Activated gamma-delta T cell treated with Interleukin-2 at 50 U/mL for 16 hours (primary cell): ENCODE measurements around the gene IGSF3.
A peak's percentile ranks its signal among the peaks of the same experiment; 100 is the strongest.

Source experiments
- DNase-seq: peaks from one replicate; pipeline ENCODE4 v3.0.0-alpha.2; 2020

IGSF3 gene

DNA sequence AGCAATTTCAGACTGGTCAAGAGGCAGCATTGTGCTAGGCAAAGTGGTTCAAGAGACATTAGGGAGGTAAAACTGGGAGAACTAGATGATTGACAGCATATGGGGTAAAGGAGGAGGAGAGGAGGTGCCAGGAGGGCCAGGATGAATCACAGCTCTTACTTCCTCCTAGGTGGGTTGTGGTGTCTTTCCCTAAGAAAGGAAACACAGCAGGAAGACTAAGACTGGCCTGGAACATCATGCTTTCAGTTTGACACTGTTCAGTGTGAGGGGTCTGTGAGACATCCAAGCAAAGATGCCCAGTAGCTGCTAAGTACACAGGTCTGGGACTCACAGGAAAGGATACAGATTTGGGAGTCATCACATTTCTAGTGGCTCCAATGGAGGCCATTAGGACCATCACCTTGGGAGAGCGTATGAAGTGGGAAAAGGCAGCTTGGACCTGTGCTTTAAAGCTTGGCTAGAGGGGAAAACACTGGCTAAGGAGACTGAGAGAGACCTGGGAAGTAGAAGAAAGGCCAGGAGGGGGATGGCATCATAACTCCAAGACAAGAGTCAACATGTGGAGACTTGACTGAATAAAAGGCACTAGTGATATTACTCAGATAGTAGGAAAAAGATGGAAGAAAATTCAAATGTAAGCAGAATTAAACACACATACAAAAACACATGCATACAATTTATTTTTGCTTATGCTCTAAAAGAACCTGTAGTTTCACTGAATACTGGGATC lies 114.0 kb downstream of the IGSF3 start:
- DNase-seq = no peak

DNA sequence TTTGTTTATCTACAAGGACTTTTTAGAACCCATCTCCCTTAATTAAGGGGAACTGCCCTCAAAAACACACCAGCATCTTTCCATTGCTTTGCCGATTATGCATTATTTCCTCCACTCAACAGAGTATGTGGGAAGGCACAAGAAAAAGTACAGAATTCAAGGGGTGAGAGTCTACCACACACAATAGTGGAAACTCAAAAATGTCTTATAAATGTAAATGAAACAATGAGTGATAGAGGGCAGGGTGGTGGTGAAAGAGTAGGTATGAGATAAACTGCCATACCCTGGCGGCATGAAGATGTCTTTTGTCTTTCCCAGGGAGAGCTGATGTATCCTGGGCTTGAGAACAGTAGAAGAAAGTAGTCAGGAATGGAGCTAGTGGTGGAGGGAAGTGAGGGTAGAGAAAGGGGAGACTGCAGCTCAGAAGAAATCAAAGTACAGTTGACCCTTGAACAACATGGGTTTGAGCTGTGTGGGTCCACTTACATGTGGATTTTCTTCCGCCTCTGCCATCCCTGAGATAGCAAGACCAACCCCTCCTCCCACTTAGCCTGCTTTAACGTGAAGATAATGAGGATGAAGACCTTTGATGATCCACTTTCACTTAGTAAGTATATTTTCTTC lies 121.1 kb downstream of the IGSF3 start:
- no peak for DNase-seq

DNA sequence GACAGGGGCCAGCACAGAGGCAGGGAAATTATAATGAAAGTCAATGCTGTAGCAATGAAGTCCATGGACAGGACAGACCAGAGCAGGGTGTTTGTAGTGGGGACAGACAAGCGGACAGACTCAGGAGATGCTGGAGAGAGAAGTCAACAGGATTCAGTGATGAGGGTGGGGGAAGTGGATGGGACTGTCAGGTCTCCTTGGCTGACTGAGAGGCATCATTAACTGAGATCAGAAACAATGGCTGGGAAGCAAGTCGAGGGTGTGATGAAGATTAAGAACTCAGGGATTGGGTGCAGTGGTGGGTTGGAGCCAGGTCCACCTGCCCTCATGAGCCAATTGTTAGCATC lies 122.2 kb downstream of the IGSF3 start:
- DNase-seq = no peak

DNA sequence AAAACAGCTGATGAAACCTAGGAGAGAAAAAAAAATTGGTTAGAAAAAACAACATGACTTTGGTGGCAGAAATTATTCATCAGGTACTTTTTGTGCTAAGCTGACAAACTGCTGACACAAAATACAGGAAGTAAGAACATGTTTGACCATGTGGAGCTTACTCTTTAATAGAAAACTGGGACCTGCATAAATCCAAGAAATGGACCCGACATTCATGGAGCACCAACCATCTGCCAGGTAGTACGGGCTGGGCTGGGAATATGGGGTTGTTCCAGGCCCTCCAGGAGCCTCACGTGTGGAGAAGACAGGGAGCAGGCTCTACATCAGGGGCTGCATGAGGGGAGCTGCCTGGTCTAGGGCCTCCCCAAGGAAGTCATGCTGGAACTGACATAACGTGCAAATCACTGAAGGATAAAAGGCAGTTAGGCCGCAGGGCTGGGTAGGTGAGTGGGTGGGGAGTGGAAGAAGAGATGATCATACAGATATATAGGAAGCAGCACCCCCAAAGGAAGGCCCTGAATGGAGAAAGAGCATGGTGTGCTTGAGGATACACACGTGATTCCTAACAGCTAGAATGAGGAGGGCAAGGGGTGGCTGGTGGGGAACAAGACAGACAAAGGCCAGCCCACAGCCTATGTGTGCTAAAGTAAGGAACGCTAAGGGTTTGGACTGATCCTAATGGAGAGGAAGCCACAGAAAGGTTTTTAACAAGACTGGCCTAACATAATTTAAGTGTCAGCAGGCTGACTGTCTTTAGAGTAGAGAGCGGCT lies 122.8 kb downstream of the IGSF3 start:
- no peak for DNase-seq

DNA sequence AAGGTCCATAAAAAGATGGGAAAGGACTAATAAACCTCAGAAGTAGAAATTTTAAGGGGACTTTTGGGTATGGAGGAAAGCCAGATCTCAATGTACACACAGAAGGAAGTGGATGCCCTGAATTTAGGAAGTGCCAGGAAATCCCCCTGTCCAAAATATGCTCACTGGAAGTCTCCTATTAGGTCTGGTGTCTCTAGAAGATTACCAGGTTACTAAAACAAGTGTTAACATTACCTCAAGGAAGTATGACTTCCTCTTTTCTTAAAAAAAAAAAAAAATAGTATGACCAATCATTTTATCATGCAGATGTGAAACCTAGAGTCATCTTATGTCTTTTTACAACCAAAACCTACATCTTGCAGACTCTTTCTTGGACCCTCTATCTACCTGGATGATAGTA lies 127.4 kb downstream of the IGSF3 start:
- no peak for DNase-seq

DNA sequence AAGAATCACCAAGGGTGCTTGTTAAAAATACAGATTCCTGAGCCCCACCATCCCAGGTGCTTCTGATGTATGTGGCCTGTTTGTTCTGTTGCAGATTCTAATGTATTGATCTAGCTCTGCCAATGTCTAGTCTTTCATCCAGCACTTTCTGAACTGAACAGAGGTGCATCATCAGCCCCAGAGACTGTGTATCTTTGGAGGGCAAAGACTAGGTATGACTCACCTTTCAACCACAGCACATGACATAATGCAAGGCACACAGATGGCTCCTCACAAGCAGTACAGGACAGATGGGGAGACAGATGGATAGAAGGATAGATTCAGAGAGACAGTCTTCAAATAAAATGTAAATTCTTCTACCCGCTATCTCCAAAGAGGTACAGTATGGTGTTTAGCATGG lies 129.0 kb downstream of the IGSF3 start:
- DNase-seq = peak; percentile 23

DNA sequence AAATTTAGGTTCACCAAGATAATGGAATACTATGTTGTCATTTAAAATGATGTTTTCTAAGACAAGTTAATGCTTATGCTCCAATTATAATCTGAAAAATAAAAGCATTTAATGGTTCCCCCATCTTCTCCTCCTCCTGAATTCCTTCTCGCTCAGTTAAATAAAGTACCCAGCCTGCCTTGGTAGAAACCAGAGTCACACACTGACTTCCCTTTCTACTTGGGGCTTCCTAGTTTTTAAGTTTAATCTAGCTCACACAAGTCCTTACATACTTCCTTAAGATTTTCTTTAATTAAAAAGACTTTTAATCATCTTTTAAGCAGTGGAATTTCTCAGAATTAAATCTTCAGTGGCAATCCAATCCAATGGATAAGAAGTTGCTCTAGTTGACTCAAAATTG lies 129.6 kb downstream of the IGSF3 start:
- DNase-seq = no peak

DNA sequence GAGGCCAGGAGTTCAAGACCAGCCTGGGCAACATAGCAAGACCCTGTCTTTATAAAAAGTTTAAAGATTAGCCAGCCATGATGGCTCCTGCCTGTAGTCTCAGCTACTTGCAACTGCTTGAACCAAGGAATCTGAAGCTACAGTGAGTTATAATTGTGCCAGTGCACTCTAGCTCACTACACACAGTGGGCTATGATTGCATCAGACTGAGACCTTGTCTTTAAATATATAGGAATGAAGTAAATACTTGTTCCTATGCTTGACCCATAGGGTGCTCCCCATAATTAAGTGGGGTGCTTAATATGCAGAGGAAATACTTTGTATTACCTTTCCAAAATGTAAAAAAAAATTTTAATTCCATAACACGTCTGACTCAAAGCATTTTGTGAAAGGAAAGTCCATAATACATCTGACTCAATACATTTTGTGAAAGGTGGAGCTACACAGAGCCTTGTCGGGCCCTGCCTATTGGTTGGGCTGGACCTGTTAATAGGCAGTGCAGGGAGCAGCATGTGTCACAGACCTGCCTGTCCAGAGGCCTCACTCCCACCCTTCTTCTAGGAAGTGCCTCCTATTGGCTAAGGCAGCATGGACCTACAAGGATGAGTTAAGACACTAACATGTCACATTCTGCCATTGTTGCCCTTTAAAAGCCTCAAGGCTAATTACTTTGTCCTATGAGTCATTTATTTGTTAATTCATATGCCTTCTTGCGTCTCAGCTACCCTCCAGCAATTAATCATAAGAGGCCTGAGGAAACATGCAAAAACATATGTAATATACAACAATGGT lies 130.3 kb downstream of the IGSF3 start:
- no peak for DNase-seq

DNA sequence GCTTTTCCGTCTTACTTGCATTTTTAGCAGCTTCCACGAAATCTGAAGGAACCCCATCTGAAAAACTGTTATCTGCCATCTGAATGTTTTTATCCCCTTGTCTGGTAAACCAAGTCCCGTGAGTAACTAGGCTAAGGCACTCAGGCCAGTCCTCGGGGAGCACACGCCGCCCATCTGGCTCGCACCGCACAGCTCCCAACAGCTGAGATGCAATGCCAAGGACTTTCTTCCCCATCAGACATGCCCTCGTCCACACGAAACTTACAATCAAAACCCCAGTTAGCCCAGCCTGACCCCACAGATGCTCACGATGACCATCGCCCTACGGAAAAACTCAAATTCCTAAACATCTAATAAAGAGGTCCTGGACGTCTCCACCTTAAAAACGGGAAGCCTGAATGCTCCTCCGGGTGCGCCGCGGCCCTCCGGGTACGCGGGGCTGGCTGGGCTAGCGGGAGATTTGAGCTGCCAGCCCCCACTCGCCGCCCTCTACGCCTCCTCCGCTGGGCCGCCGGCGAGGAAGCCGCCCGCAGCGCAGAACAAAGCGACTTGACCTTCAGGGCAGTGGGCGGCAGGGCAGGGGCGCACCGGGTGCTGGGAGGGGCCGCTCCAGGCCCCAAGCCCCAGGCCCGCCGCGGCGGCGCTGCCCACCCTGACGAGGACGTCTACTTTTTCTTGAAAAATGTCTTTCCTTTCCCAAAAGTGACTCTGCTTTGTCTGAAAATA lies 133.4 kb downstream of the IGSF3 start:
- no peak for DNase-seq

DNA sequence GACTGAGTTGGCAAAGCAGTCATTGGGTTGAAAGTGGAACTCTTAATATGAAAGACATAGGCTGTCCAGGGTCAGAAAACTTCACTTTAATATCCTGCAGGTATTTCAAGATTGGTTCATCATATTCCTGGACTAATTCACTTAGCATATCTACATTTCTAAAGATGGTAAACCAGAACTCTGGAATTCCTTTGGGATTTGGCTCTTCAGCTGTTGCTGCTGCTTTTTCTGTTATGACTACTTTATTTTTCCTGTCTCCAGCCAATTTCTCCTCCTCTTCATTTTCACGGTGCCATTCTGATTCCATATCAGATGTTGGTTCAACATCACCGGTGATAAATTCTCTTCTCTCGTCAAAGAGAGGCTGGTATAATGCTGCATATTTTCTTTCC lies 134.1 kb downstream of the IGSF3 start:
- no peak for DNase-seq

DNA sequence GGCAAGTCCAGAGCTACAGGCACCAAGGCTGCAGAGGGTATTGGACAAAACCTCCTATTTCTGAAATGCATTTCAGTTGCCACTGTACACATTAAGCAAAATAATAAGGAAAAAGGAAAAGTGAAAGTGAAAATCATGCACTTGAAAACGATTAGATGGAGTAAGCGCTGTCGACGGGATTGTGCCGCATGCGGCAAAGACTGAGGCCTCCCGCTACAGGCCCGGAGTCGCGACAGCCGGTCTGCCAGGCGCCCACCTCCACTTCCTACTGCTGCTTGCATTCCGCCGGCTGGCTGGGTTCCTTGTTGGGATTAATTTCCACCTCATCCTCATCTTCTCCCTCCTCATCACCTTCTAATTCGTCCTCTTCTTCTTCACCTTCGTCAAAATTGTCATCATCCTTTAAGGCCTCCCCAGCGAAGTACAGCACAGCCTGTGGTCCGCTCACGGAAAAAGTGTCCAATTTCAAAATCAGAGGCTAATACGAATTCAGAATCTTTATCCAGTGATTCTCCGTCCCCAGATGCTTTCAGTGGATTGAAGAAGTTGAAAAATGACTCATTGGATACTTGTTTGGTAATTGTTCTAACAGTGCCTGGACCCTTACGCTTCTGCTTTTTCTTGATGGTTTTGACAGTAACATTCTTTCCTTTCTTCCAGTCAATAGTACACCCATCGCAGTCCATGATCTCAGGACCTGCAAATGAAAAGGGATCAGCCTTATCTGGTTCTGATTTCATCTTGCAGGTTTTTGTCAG lies 134.7 kb downstream of the IGSF3 start:
- DNase-seq = no peak

DNA sequence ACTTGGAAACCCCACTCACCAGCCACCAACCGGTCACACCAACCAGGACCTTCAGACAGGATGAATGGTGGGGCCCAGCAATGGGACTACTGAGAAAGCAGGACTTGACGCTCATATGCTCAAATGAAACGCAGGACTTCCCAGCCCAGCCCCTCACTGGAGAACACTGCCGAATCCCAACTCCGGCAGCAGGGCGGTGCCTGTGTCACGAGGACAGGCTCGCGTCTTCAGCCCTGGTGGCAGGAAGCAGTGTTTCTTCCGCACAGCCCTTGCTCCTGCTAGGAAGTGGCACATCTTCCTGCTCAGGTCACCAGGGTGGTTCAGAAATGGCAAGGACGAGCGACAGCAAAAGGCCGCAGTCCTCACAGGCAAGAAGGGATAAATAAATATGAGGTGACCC lies 135.6 kb downstream of the IGSF3 start:
- DNase-seq = no peak

DNA sequence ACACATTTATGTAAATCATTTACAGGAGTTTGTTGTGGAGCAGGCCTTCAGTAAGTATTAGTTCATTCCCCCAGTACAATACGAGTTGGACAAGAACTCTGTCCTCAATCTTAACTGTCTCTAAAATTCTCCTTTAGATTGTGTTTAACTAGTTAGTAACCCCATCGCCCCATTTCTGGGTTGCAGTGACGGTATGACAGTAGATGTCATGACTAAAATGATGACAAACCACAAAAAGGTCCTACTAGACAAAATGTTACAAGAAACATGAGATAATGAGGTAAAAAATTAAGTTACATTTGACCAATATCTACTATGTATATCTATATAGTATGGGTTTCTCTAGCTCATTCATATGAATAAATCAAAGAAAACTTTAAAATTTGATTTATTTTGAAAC lies 137.9 kb downstream of the IGSF3 start:
- no peak for DNase-seq

DNA sequence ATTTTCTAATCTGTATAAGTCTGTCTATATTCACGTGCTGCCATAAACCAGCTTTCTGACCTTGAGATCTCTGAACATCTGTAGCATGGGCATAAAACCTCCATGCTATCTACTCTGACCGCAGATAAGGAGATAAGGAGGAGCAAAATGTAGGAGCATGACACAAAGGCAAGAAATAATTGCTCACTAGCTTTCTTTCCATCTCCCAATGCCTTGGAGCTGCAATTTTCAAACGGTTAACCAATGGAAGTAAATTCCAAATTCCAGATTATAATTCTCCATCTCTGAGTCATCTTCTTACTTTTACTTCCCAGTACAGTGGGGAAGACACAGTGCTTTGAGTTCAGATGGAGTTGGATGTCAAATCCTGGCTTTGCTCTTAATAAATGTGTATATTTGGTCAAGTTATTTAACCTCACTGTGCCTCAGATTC lies 138.3 kb downstream of the IGSF3 start:
- DNase-seq = no peak

DNA sequence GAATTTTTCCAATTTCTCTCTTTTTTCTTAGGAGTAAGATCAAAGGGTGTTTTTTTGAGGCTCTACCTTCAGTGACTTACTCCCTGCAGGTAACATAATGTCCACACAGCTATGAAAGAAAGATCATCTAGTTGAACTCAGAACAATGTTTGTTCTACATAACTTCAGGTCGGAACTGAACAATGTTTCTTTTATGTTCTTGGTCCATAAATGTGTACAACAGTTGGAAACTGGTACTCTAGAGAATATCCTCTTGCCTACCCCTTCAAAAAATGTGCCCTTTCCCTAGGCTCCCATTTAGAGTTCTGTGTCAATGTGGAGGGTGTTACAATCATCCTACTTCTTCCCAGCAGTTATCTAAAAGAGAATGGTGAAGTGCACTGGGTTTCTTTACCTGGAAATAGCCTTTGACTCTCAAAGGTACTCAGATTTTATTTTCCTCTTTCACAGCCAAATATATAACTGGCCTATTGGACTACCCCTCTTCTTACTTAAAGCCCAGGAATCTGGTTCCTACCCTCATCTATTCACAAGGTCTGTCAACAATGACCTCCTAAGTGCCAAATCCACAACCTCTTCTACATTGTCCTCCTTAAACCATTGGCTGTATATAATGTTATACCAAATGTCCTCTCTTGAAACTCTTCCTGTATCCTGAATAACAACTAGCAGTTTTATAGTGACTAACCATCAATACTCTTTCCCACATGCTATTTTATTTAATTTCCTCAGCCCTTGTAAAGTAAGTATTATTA lies 139.0 kb downstream of the IGSF3 start:
- DNase-seq = no peak

DNA sequence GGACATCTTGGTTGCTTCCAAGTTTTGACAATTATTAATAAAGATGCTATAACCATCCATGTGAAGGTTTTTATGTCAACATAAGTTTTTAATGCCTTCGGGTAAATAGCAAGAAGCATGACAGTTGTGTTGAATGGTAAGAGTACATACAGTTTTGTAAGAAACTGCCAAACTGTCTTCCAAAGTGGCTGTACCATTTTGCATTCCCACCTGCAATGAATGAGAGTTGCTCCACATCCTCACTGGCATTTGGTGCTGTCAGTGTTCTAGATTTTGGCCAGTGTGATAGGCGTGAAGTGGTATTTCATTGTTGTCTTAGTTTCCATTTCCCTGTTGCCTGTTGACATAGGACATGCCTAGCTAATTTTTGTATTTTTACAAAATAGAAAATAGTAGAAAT lies 142.1 kb downstream of the IGSF3 start:
- no peak for DNase-seq
